LNCaP clone FGC (cell line): ENCODE results near the gene TMEM132C.

Experiments
- DNase-seq: peaks from one replicate; pipeline ENCODE4 v3.0.0-alpha.2; 2011; ENCODE audit warnings: low read depth
- H3K4me3 ChIP-seq: 2 replicates; pipeline ENCODE4 v1.5.1; 2011; ENCODE audit warnings: mild to moderate bottlenecking, low read depth, low read length, control low read depth
- CTCF ChIP-seq: IDR thresholded peaks from 2 replicates; pipeline ENCODE4 v1.5.1; 2012; ENCODE audit warnings: mild to moderate bottlenecking; ENCODE audit not compliant: control insufficient read depth, insufficient read depth; ENCODE audit errors: extremely low read depth

The TMEM132C gene

DNA sequence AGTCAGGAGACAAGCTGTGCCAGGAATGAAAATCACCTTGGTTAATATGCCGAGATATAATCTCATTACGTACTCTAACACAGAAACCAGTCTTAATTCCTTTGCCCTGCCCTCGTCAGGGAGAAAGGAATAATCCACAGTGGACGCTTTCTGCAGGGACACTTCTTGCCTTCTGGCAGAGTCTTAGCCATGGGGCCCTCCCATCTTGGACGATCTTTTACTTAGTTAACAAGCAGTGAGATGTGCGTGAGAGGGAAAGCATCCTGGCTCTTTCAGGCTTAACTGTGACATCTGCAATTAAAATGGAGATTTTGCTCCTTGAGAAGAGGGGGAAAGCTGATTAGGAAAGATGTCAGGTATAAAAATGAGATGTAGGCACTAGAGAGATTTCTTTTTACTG, 246.4 kb downstream of the TMEM132C start:
- H3K4me3 ChIP-seq = no peak overlapping the region
- DNase-seq = no peak
- TF ChIP-seq CTCF = no peak

DNA sequence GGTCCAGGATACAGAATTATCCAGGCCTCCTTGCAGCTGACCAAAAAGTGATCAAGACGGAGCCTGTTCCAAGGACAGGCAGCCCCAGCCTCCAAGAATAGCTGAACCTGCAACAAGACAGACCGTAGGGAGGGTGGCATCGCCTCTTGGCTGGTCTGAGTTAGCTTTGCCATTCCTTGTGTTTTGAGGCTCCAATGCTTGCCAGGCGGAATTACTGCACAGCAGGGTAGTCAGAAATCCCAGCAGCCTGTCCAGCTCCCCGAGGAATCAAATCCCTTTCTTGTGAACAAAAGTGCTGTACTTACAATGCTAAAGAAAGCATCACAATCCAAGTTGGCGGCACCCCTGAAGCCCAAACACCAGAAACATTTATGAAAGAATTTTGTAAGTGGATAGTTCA, 246.9 kb downstream of the TMEM132C start:
- no peak overlapping the region for H3K4me3 ChIP-seq
- TF ChIP-seq CTCF = no peak
- DNase-seq = no peak

DNA sequence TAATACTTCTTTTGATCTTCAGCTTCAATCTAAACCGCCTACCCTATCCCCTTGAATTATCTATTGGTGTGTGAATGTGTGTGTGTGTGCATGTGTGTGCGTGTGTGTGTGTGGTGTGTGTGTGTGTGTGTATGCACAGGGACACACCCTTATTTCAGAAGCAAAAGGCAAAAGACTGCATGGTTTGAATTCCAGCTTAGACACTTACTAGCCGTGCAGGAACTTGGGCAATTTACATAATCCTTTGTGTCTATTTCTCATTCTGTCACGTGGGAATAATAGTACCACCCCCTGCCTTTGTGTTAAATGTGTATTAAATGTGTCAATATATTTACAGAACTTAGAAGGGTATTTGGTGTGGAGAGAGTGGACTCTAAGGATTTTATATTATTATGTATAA, 251.7 kb downstream of the TMEM132C start:
- H3K4me3 ChIP-seq = no peak overlapping the region
- TF ChIP-seq CTCF = no peak
- no peak for DNase-seq

GRCh38 chr12:128519426-128519825, 252.5 kb downstream of the TMEM132C start:
- no peak for DNase-seq
- TF ChIP-seq CTCF = no peak
- H3K4me3 ChIP-seq = no peak overlapping the region

DNA sequence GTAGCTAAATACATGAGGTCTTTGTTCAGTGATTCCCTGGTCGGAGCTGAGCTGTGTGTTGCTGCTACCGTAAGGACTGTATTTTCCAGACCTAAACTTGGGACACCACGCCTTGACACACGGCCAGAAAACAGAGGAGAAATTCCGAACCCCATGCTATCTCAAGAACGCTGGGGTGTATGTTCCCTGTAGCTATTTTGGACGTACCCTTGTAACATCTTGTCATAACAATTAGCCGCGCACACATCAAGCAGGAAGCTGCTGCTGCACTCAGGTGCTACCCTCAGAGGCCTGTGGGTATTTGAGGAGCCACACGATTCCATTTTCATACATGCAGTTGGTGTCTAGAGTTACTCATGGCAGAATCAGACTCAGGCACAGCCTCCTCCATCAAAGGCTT, 255.0 kb downstream of the TMEM132C start:
- no peak overlapping the region for H3K4me3 ChIP-seq
- no peak for TF ChIP-seq CTCF
- DNase-seq = no peak

- no peak for DNase-seq
- H3K4me3 ChIP-seq = no peak overlapping the region
- no peak for TF ChIP-seq CTCF
Observed at GRCh38 chr12:128524439-128524838, 257.5 kb downstream of the TMEM132C start.

- no peak for DNase-seq
- no peak for TF ChIP-seq CTCF
- no peak overlapping the region for H3K4me3 ChIP-seq
Observed at GRCh38 chr12:128531170-128531569, 264.2 kb downstream of the TMEM132C start.
